Measurements from ENCODE around the gene UQCC2.

The UQCC2 gene

GRCh38 chr6:33711140-33712129 is at the start of gene UQCC2:
Gene UQCC2 (minus strand): TSS chr6:33711700. CDS start chr6:33711686, 14 bp downstream.
- DNase-seq, result peak; percentile 98

GRCh38 chr6:33759887-33760629 is 48.6 kb upstream of the UQCC2 start:
- DNase-seq, result no peak

- DNase-seq, result no peak
Measured at GRCh38 chr6:33758815-33759216, 47.3 kb upstream of the UQCC2 start.

- DNase-seq, result no peak
Measured at GRCh38 chr6:33757906-33758305, 46.4 kb upstream of the UQCC2 start.

- DNase-seq, result no peak
Measured at GRCh38 chr6:33757113-33757512, 45.6 kb upstream of the UQCC2 start.

GRCh38 chr6:33756211-33756954 is 44.9 kb upstream of the UQCC2 start:
- no peak for DNase-seq

- no peak for DNase-seq
Measured at GRCh38 chr6:33755070-33755869, 43.8 kb upstream of the UQCC2 start.

- no peak for DNase-seq
Measured at GRCh38 chr6:33754222-33754621, 42.7 kb upstream of the UQCC2 start.

- no peak for DNase-seq
Measured at GRCh38 chr6:33752646-33753015, 41.1 kb upstream of the UQCC2 start.

- DNase-seq, result no peak
Measured at GRCh38 chr6:33751771-33752645, 40.5 kb upstream of the UQCC2 start.

GRCh38 chr6:33750244-33750991 is 38.9 kb upstream of the UQCC2 start:
- no peak for DNase-seq

GRCh38 chr6:33749401-33749800 is 37.9 kb upstream of the UQCC2 start:
- no peak for DNase-seq

GRCh38 chr6:33748841-33749240 is 37.3 kb upstream of the UQCC2 start:
- DNase-seq, result no peak

GRCh38 chr6:33747823-33748222 is 36.3 kb upstream of the UQCC2 start:
- DNase-seq, result no peak

GRCh38 chr6:33746651-33747100 is 35.2 kb upstream of the UQCC2 start, which contains the start of gene IP6K3:
Gene IP6K3 (minus strand): TSS chr6:33746905. CDS start chr6:33735476, 11,429 bp downstream.
- peak; percentile 69 for DNase-seq

- DNase-seq, result peak; percentile 68
Measured at GRCh38 chr6:33746036-33746600, 34.6 kb upstream of the UQCC2 start.

- no peak for DNase-seq
Measured at GRCh38 chr6:33745548-33745947, 34.0 kb upstream of the UQCC2 start.

- DNase-seq, result no peak
Measured at GRCh38 chr6:33744895-33745546, 33.5 kb upstream of the UQCC2 start.

All from right forelimb (tissue), 1 donor.